Neural crest cell (in vitro differentiated cells): ENCODE results near the gene ERGIC1. TPM values are rescaled to one million over a fixed set of nuclear protein-coding genes. Genes with fewer than 3 reads are reported as not detected.
A peak's percentile ranks its signal among the peaks of the same experiment; 100 is the strongest.

Experiments
- DNase-seq: peaks from one replicate; pipeline ENCODE4 v3.0.0; 2021; ENCODE audit warnings: low read depth, mixed read lengths, low spot score
- H3K27ac Mint-ChIP-seq: one replicate; pipeline ENCODE4 v1.8.0; 2021; ENCODE audit warnings: mild to moderate bottlenecking, mixed read lengths; ENCODE audit not compliant: unreplicated experiment
- H3K27me3 Mint-ChIP-seq: 2 replicates; pipeline ENCODE4 v1.8.0; 2021; ENCODE audit warnings: low read depth, mild to moderate bottlenecking, mixed read lengths
- H3K36me3 Mint-ChIP-seq: 2 replicates; pipeline ENCODE4 v1.8.0; 2021; ENCODE audit warnings: low read depth, mild to moderate bottlenecking, mixed read lengths
- H3K4me1 Mint-ChIP-seq: 2 replicates; pipeline ENCODE4 v1.8.0; 2021; ENCODE audit warnings: mixed read lengths
- H3K4me3 Mint-ChIP-seq: one replicate; pipeline ENCODE4 v1.8.0; 2021; ENCODE audit warnings: mild to moderate bottlenecking, mixed read lengths
- H3K9me3 Mint-ChIP-seq: 2 replicates; pipeline ENCODE4 v1.8.0; 2021; ENCODE audit warnings: mixed read lengths
- CTCF ChIP-seq: fragments of 200-600 bp; sonication (generic); conservative IDR thresholded peaks from 2 replicates; pipeline ENCODE4 v1.5.0; 2021; ENCODE audit warnings: antibody characterized with exemption, mild to moderate bottlenecking
- total RNA-seq: library from RNA; stranded (reverse); gene quantifications from 2 replicates; pipeline ENCODE4 v1.2.1, GENCODE V29; 2021

ERGIC1 gene
- total RNA-seq, 1 donor from 2014 or later, result 108 TPM

GRCh38 chr5:172969921-172970320, 135.9 kb downstream of the ERGIC1 start:
- Mint-ChIP-seq H3K27ac (no peak overlapping the region), H3K36me3 (peaks cover 3% of the 10 kb centered on the region), H3K4me1 (no peaks in the 10 kb centered on the region), H3K9me3 (no peaks in the 10 kb centered on the region), H3K4me3 (no peak overlapping the region), H3K27me3 (no peaks in the 10 kb centered on the region)
- DNase-seq, result no peak
- TF ChIP-seq CTCF, result no peak

- Mint-ChIP-seq H3K9me3 (no peaks in the 10 kb centered on the region), H3K4me3 (no peak overlapping the region), H3K27ac (no peak overlapping the region), H3K36me3 (peaks cover 3% of the 10 kb centered on the region), H3K27me3 (peaks cover 11% of the 10 kb centered on the region), H3K4me1 (no peaks in the 10 kb centered on the region)
- no peak for DNase-seq
- no peak for TF ChIP-seq CTCF
Observed at GRCh38 chr5:172971482-172971881, 137.4 kb downstream of the ERGIC1 start.

GRCh38 chr5:172972552-172972951, 138.5 kb downstream of the ERGIC1 start:
- DNase-seq, result no peak
- H3K27me3 Mint-ChIP-seq, result peaks cover 15% of the 10 kb centered on the region
- no peak overlapping the region for H3K27ac Mint-ChIP-seq
- peaks cover 3% of the 10 kb centered on the region for H3K36me3 Mint-ChIP-seq
- TF ChIP-seq CTCF, result no peak
- H3K4me1 Mint-ChIP-seq, result no peaks in the 10 kb centered on the region
- no peaks in the 10 kb centered on the region for H3K9me3 Mint-ChIP-seq
- no peak overlapping the region for H3K4me3 Mint-ChIP-seq

- H3K4me3 Mint-ChIP-seq, result no peak overlapping the region
- TF ChIP-seq CTCF, result no peak
- no peaks in the 10 kb centered on the region for H3K9me3 Mint-ChIP-seq
- H3K36me3 Mint-ChIP-seq, result peaks cover 1% of the 10 kb centered on the region
- peaks cover 22% of the 10 kb centered on the region for H3K27me3 Mint-ChIP-seq
- H3K4me1 Mint-ChIP-seq, result no peaks in the 10 kb centered on the region
- no peak for DNase-seq
- H3K27ac Mint-ChIP-seq, result no peak overlapping the region
Observed at GRCh38 chr5:172973127-172973916, 139.3 kb downstream of the ERGIC1 start.

GRCh38 chr5:172973931-172974330, 139.9 kb downstream of the ERGIC1 start:
- Mint-ChIP-seq H3K27me3 (peaks cover 26% of the 10 kb centered on the region), H3K4me3 (no peak overlapping the region), H3K4me1 (peaks cover 4% of the 10 kb centered on the region), H3K27ac (peak overlapping the region; percentile 27), H3K9me3 (no peaks in the 10 kb centered on the region), H3K36me3 (no peaks in the 10 kb centered on the region)
- no peak for TF ChIP-seq CTCF
- no peak for DNase-seq
